GM12878 (cell line): ENCODE data around the gene POLR1A. TPM values are rescaled to one million over a fixed set of nuclear protein-coding genes. Genes with fewer than 3 reads are reported as not detected.
"Not testable (repeated sequence)": the region's sequence is repeated elsewhere in the genome, so short reads cannot be mapped to it uniquely, and the experiment has no call there.

ENCODE experiments used
- ATAC-seq: fragments of 200-7000 bp; cut with Tn5 transposase; 3 replicates; pipeline ENCODE4 v1.9.1; 2020; ENCODE audit warnings: mild to moderate bottlenecking, moderate library complexity
- BruUV-seq: library from RNA; stranded (reverse); fragments of 400-500 nt; replicated peaks from 2 replicates; lab custom pipeline; 2021; lab: Mats Ljungman, UMichigan
- CTCF ChIA-PET: fragments of 300-600 bp; sonication (Branson Sonifier 250); formaldehyde crosslinking; extraction: SDS; loops from one replicate; lab custom pipeline; 2021; ENCODE audit warnings: inconsistent platforms; lab: Yijun Ruan, JAX
- POLR2A ChIA-PET: fragments of 350-600 bp; formaldehyde crosslinking; extraction: SDS; loops from one replicate; lab custom pipeline; 2021; ENCODE audit warnings: inconsistent platforms; lab: Charles Lee
- RAD21 ChIA-PET: fragments of 300-600 bp; sonication (Branson Sonifier 250); formaldehyde crosslinking; loops from one replicate; lab custom pipeline; 2023; ENCODE audit warnings: antibody characterized with exemption; ENCODE audit not compliant: unreplicated experiment; lab: Charles Lee
- SMC1A ChIA-PET: fragments of 300-600 bp; sonication (Branson Sonifier 250); formaldehyde crosslinking; loops from one replicate; lab custom pipeline; 2023; ENCODE audit not compliant: unreplicated experiment, uncharacterized antibody; lab: Charles Lee
- DNase-seq: peaks from one replicate; pipeline ENCODE4 v3.0.0-alpha.2; 2011; ENCODE audit warnings: low read depth, low spot score
- FAIRE-seq: peaks from 3 replicates; lab custom pipeline; 2011; peaks lifted over from hg19 to GRCh38; lab: Jason Lieb, UNC
- H2AFZ ChIP-seq: 2 replicates; pipeline ENCODE4 v1.6.0; 2011; ENCODE audit warnings: low read depth, low read length, control low read depth; ENCODE audit not compliant: control insufficient read depth
- H3K27ac ChIP-seq: 2 replicates; pipeline ENCODE4 v1.5.1; 2011; ENCODE audit warnings: control low read depth; ENCODE audit not compliant: control insufficient read depth, insufficient read depth
- H3K27me3 ChIP-seq, 2 experiments: replicated peaks in 1 of 2; 2 replicates each; pipeline versions ENCODE4 v1.6.0 to v1.6.1; 2011; ENCODE audit warnings: low read length in 1 of 2; ENCODE audit not compliant: control insufficient read depth in 2 of 2, insufficient read depth in 2 of 2
- H3K36me3 ChIP-seq, 2 experiments: 2 replicates each; pipeline ENCODE4 v1.5.1; 2011; ENCODE audit warnings: low read length in 1 of 2; ENCODE audit not compliant: control insufficient read depth in 2 of 2, insufficient read depth in 2 of 2
- H3K4me1 ChIP-seq: 2 replicates; pipeline ENCODE4 v1.6.1; 2011; ENCODE audit warnings: mild to moderate bottlenecking, low read length, moderate library complexity, mixed read lengths; ENCODE audit not compliant: control insufficient read depth, insufficient read depth
- H3K4me2 ChIP-seq: 2 replicates; pipeline ENCODE4 v1.6.0; 2011; ENCODE audit warnings: control low read depth; ENCODE audit not compliant: control insufficient read depth, insufficient read depth
- H3K4me3 ChIP-seq: fragments of 200-600 bp; sonication (generic); 2 replicates; pipeline ENCODE4 v1.5.1; 2016
- H3K79me2 ChIP-seq: 2 replicates; pipeline ENCODE4 v1.6.0; 2011; ENCODE audit warnings: low read length; ENCODE audit not compliant: control insufficient read depth, insufficient read depth
- H3K9ac ChIP-seq: 2 replicates; pipeline ENCODE4 v1.8.0; 2011; ENCODE audit warnings: low read length, control low read depth, mixed read lengths; ENCODE audit not compliant: control insufficient read depth, insufficient read depth
- H3K9me3 ChIP-seq: replicated peaks from 3 replicates; pipeline ENCODE4 v1.5.1; 2011; ENCODE audit warnings: mild to moderate bottlenecking, low read length; ENCODE audit not compliant: control insufficient read depth, insufficient read depth
- H4K20me1 ChIP-seq: 2 replicates; pipeline ENCODE4 v1.6.0; 2011; ENCODE audit not compliant: control insufficient read depth, insufficient read depth
- BACH1 ChIP-seq: fragments of 450-650 bp; IDR thresholded peaks from 2 replicates; pipeline ENCODE4 v1.6.1; 2017; ENCODE audit warnings: mild to moderate bottlenecking, borderline replicate concordance
- CREM ChIP-seq: IDR thresholded peaks from 2 replicates; pipeline ENCODE4 v1.6.1; 2014; ENCODE audit warnings: antibody characterized with exemption, low read depth
- CTCF ChIP-seq, 3 experiments: IDR thresholded peaks in 2 of 3; conservative IDR thresholded peaks in 1 of 3; 2 replicates each; pipeline ENCODE4 v1.5.1; 2011; ENCODE audit warnings: low read depth in 3 of 3, low read length in 3 of 3, mild to moderate bottlenecking in 3 of 3, control low read depth in 2 of 3, moderate library complexity in 2 of 3, inconsistent platforms in 1 of 3, mixed read lengths in 1 of 3; ENCODE audit not compliant: control insufficient read depth in 2 of 3, insufficient read depth in 1 of 3; ENCODE audit errors: extremely low read depth in 1 of 3
- ETV6 ChIP-seq, 2 experiments: fragments of 450-650 bp in 1 of 2; IDR thresholded peaks in 1 of 2; conservative IDR thresholded peaks in 1 of 2; 2 replicates each; pipeline ENCODE4 v1.6.1; 2014; ENCODE audit warnings: antibody characterized with exemption in 1 of 2, borderline replicate concordance in 1 of 2, low read depth in 1 of 2, mild to moderate bottlenecking in 1 of 2, moderate library complexity in 1 of 2
- LARP7 ChIP-seq: fragments of 450-650 bp; IDR thresholded peaks from 2 replicates; pipeline ENCODE4 v1.6.1; 2017; ENCODE audit warnings: mild to moderate bottlenecking
- MYB ChIP-seq: fragments of 150-350 bp; IDR thresholded peaks from 2 replicates; pipeline ENCODE4 v1.6.1; 2014; ENCODE audit warnings: mild to moderate bottlenecking, low read depth, low read length, borderline replicate concordance
- NR2C2 ChIP-seq: IDR thresholded peaks from 2 replicates; pipeline ENCODE4 v1.6.1; 2011; ENCODE audit warnings: borderline replicate concordance, low read depth; ENCODE audit not compliant: control insufficient read depth, insufficient read length
- PAX8 ChIP-seq: fragments of 450-650 bp; IDR thresholded peaks from 2 replicates; pipeline ENCODE4 v1.6.1; 2017; ENCODE audit warnings: mild to moderate bottlenecking, moderate library complexity
- RELB ChIP-seq: fragments of 450-650 bp; IDR thresholded peaks from 2 replicates; pipeline ENCODE4 v1.6.1; 2017; ENCODE audit warnings: low read depth, mild to moderate bottlenecking, moderate library complexity
- SREBF1 ChIP-seq: IDR thresholded peaks from 2 replicates; pipeline ENCODE4 v1.6.1; 2012; ENCODE audit warnings: mild to moderate bottlenecking, low read length
- ZZZ3 ChIP-seq: IDR thresholded peaks from 2 replicates; pipeline ENCODE4 v1.6.1; 2011; ENCODE audit warnings: low read depth; ENCODE audit not compliant: control insufficient read depth, insufficient read length
- WGBS: methylation state at CpG from one replicate; pipeline ENCODE4 v1.1.6; 2016; ENCODE audit warnings: low lambda C conversion rate; ENCODE audit not compliant: insufficient replicate concordance, insufficient coverage; ENCODE audit errors: missing lambda C conversion rate; 5-methylcytosine and 5-hydroxymethylcytosine counted together
- in situ Hi-C: fragments of 300-500 bp; cut with MboI; formaldehyde crosslinking; loops from 9 replicates; pipeline ENCODE4 v1.14.3; 2018; ENCODE audit warnings: mixed read lengths
- intact Hi-C: fragments of 100-400 bp; cut with micrococcal nuclease; formaldehyde crosslinking; loops from one replicate; pipeline ENCODE4 v1.14.2; 2022; ENCODE audit not compliant: unreplicated experiment
- polyA plus RNA-seq, 11 experiments: library from polyadenylated mRNA; depleted of rRNA in 4 of 11; unstranded in 6 of 11; stranded (reverse) in 5 of 11; fragments of >200 nt; fragmentation: Nextera tagmentation in 4 of 11; fragmentation: Illumina TruSeq in 1 of 11; extraction: Ambion mirVana in 4 of 11; extraction: Trizol in 1 of 11; gene quantifications; 1 replicate in 1 of 11; 2 replicates in 10 of 11; pipeline versions ENCODE4 v1.2.1 to v1.2.3, GENCODE V29; 2011 to 2016; ENCODE audit warnings: inconsistent platforms in 2 of 11, missing spikeins in 2 of 11, low read depth in 1 of 11
- total RNA-seq, 4 experiments: library from RNA; depleted of rRNA in 3 of 4; stranded (reverse); fragments of >200 nt in 3 of 4; fragmentation: Illumina TruSeq in 1 of 4; extraction: Trizol in 1 of 4; gene quantifications; 2 replicates each; pipeline versions ENCODE4 v1.2.1 to v1.2.3, GENCODE V29; 2013 to 2021

POLR1A gene
- total and polyA plus RNA-seq, 10 of the 15 experiments (the other 5 are each of a cell fraction or from before 2014, with no cell fraction given) = 2.1 to 53.9 (median 17.8) TPM

DNA sequence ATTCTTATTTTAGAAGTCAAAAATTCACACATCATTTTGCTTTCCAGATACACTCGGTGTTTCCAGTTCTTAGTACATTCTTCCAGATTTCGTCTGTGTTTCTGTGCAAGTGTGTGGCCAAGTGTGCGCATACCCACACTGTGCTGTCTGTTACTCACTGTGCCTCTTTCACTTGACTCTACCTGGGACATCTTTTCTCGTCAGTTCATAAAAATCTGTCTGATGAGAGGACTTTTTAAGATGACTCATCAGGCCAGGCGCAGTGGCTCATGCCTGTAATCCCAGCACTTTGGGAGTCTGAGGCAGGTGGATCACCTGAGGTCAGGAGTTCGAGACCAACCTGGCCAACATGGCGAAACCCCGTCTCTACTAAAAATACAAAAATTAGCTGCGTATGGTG, 113.6 kb downstream of the POLR1A start:
- H2AFZ ChIP-seq, H3K9me3 ChIP-seq, H4K20me1 ChIP-seq, DNase-seq, H3K4me2 ChIP-seq, H3K4me3 ChIP-seq, H3K79me2 ChIP-seq, in situ Hi-C loops, FAIRE-seq, H3K27me3 ChIP-seq, H3K36me3 ChIP-seq, ATAC-seq, BruUV-seq, H3K27ac ChIP-seq, H3K9ac ChIP-seq: not testable (repeated sequence)
- WGBS = 91% methylated on average over 9 of the region's 9 CpGs
- ChIA-PET SMC1A (interaction anchor here (6.4 to 6.8 kb wide), 3 partner anchors 28 to 103 kb away, joined by 95 to 114 read pairs (median 106); partner anchors contain the start of gene ST3GAL5), CTCF (interaction anchor here (0.6 to 6.7 kb wide), 6 partner anchors 27 to 164 kb away, joined by 3 to 58 read pairs (median 10); partner anchors contain the start of gene ST3GAL5), RAD21 (interaction anchor here (1.2 to 9.0 kb wide), 4 partner anchors 44 to 171 kb away, joined by 3 to 150 read pairs (median 60); partner anchors contain the start of gene ST3GAL5), POLR2A (interaction anchor here (0.6 kb wide), 2 partner anchors 101 to 495 kb away, joined by 3 to 4 read pairs; no protein-coding TSS in a partner anchor)
- intact Hi-C loops = loop anchor here (5.0 kb wide), 1 partner anchor 160 kb away; no protein-coding TSS in a partner anchor
- peaks cover 40% of the 10 kb centered on the region for H3K4me1 ChIP-seq

DNA sequence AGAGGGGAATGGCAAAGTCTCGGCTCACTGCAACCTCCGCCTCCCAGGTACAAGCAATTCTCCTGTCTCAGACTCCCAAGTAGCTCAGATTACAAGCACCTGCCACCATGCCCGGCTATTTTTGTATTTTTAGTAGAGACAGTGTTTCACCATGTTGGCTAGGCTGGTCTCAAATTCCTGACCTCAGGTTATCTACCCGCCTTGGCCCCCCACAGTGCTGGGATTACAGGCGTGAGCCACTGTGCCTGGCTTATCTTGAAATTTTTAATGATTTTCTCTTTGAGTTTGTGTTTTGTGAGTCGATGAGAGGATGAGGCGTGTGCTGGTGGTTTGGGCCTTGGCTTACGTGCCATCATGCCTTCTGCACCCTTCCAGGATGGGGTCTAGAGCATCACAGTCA, 115.6 kb downstream of the POLR1A start:
- no peaks in the 10 kb centered on the region for H3K27me3 ChIP-seq
- H3K4me3 ChIP-seq = no peak overlapping the region
- no TSS peak for BruUV-seq
- CTCF ChIA-PET = interaction anchor here (1.0 to 1.4 kb wide), 3 partner anchors 46 to 100 kb away, joined by 3 to 4 read pairs (median 3); no protein-coding TSS in a partner anchor
- DNase-seq (no peak), ATAC-seq (no peak), FAIRE-seq (no peak)
- H3K9me3 ChIP-seq = no peaks in the 10 kb centered on the region
- intact Hi-C loops (loop anchor here (5.0 kb wide), 1 partner anchor 158 kb away; no protein-coding TSS in a partner anchor), in situ Hi-C loops (no loop called here)
- H3K79me2 ChIP-seq = no peaks in the 10 kb centered on the region
- H3K27ac ChIP-seq = no peak overlapping the region
- WGBS = 96% methylated on average over 8 of the region's 8 CpGs
- no peak overlapping the region for H3K4me2 ChIP-seq
- SMC1A ChIA-PET = interaction anchor here (0.9 to 1.1 kb wide), 5 partner anchors 9 to 136 kb away, joined by 3 to 4 read pairs (median 3); no protein-coding TSS in a partner anchor
- H4K20me1 ChIP-seq = no peaks in the 10 kb centered on the region
- H3K9ac ChIP-seq = no peak overlapping the region
- RAD21 ChIA-PET = interaction anchor here (1.2 to 1.4 kb wide), 2 partner anchors 46 to 90 kb away, joined by 3 to 4 read pairs; no protein-coding TSS in a partner anchor
- H3K36me3 ChIP-seq = no peaks in the 10 kb centered on the region
- no peak overlapping the region for H2AFZ ChIP-seq
- POLR2A ChIA-PET = no interaction called here
- H3K4me1 ChIP-seq = peaks cover 20% of the 10 kb centered on the region
- TF ChIP-seq MYB = no peak
- no peak for TF ChIP-seq ETV6 (conservative IDR thresholded peaks at IDR 0.05 in 1 of 2, IDR thresholded peaks at IDR 0.05 in 1 of 2; ENCODE audit: borderline replicate concordance in 1 of 2, low read depth in 1 of 2)
- TF ChIP-seq LARP7 = no peak
- no peak for TF ChIP-seq CREM
- TF ChIP-seq NR2C2 = no peak
- TF ChIP-seq ZZZ3 = no peak
- TF ChIP-seq PAX8 = no peak
- TF ChIP-seq RELB = no peak
- TF ChIP-seq SREBF1 = no peak
- no peak for TF ChIP-seq CTCF (IDR thresholded peaks at IDR 0.05 in 2 of 3, conservative IDR thresholded peaks at IDR 0.05 in 1 of 3; ENCODE audit: control insufficient read depth in 2 of 3, extremely low read depth in 1 of 3, insufficient read depth in 1 of 3, low read depth in 3 of 3, low read length in 3 of 3)
- TF ChIP-seq BACH1 = no peak
